AML-193 (cell line): ENCODE results near the gene P2RY11.

ENCODE experiments used
- DNase-seq, 2 experiments: peaks; one replicate each; lab custom pipeline; 2025; lab: John Stamatoyannopoulos, UW

Gene P2RY11

GRCh38 chr19:10141479-10141878 lies 30.0 kb downstream of the P2RY11 start:
- no peak for DNase-seq

- DNase-seq: no peak
Measured at GRCh38 chr19:10141973-10142372, 30.5 kb downstream of the P2RY11 start.

GRCh38 chr19:10142701-10143375 lies 31.3 kb downstream of the P2RY11 start:
- DNase-seq: no peak

GRCh38 chr19:10143681-10144080 lies 32.2 kb downstream of the P2RY11 start:
- DNase-seq: no peak

- DNase-seq: no peak
Measured at GRCh38 chr19:10144361-10144760, 32.9 kb downstream of the P2RY11 start.

- no peak for DNase-seq
Measured at GRCh38 chr19:10145031-10145430, 33.5 kb downstream of the P2RY11 start.

- no peak for DNase-seq
Measured at GRCh38 chr19:10146142-10146541, 34.6 kb downstream of the P2RY11 start.

GRCh38 chr19:10149427-10149826 lies 37.9 kb downstream of the P2RY11 start:
- no peak for DNase-seq

- no peak for DNase-seq
Measured at GRCh38 chr19:10151521-10151920, 40.0 kb downstream of the P2RY11 start.

GRCh38 chr19:10152100-10152499 lies 40.6 kb downstream of the P2RY11 start:
- no peak for DNase-seq

- DNase-seq: no peak
Measured at GRCh38 chr19:10155839-10156238, 44.3 kb downstream of the P2RY11 start.

GRCh38 chr19:10158071-10158470 lies 46.6 kb downstream of the P2RY11 start:
- no peak for DNase-seq

GRCh38 chr19:10158485-10158884 lies 47.0 kb downstream of the P2RY11 start:
- no peak for DNase-seq

- DNase-seq: no peak
Measured at GRCh38 chr19:10159610-10160009, 48.1 kb downstream of the P2RY11 start.

- DNase-seq: no peak
Measured at GRCh38 chr19:10163536-10163935, 52.0 kb downstream of the P2RY11 start.
